ENCODE measurements around the gene KIAA1217. TPM values are rescaled to one million over a fixed set of nuclear protein-coding genes. Genes with fewer than 3 reads are reported as not detected.

Gene KIAA1217
- total and polyA plus RNA-seq, 2 donors from 2014 or later: 10.4 to 63.8 TPM

DNA sequence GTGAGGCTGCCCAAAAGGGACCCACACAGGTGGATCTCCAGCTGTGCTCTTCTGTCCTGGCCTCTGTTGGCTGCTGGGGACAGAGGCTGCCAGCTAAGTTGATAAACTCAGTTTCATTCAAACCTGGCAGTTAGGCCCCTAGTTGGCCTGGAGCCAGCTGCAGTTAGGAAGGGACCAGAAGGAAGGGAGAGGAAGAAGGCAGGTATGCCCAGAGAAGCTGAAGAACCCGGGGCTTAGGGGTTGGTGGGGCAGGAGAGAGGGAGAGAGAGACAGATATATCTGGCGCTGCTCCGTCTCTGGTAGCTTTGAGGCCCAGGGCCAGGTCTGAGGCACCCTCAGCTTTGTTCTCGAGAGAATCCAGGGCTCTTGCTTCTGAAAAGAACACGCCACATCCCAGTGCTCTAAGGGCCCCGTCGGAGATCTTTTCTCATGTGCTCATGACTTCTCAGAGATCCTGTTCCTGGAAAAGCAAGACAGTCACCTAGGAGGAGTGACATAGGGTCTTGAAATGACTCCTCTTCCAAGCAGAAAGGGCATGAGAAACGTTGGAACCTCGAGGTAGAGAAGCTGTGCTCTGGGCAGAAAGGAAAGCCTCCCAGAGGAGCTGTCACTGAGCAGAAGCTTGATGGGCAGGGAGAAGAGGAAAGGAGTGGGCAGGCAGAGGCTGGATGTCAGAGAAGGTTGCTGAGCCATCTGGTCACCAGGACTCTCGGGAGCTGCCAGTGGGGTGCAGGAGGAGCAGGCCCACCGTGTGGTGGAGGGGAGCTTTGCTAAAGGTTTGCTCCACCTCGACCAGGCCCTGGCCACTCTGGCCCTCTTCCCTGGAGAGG lies 361.1 kb downstream of the KIAA1217 start:
- H3K36me3 ChIP-seq (ENCODE audit: control insufficient read depth in 2 of 3, insufficient read depth in 3 of 3, low read length in 3 of 3): no peaks in the 10 kb centered on the region
- H3K9me3 ChIP-seq (ENCODE audit: control insufficient read depth in 2 of 3, insufficient read depth in 1 of 3, low read length in 3 of 3): no peaks in the 10 kb centered on the region
- no peak for DNase-seq
- H3K27me3 ChIP-seq (ENCODE audit: control insufficient read depth, insufficient read depth, low read length): no peaks in the 10 kb centered on the region
- no peak overlapping the region for H3K9ac ChIP-seq (ENCODE audit: low read length in 3 of 3)
- H3K27ac ChIP-seq (ENCODE audit: low read depth in 2 of 2, low read length in 2 of 2): no peak overlapping the region
- H3K4me3 ChIP-seq (ENCODE audit: low read length in 3 of 3): no peak overlapping the region
- H3K4me1 ChIP-seq (ENCODE audit: control insufficient read depth in 2 of 3, insufficient read depth in 2 of 3, low read depth in 1 of 3, low read length in 3 of 3): peaks cover 0 to 2% (median 0%) of the 10 kb centered on the region in 3 donors
- TF ChIP-seq, protein P1, sequence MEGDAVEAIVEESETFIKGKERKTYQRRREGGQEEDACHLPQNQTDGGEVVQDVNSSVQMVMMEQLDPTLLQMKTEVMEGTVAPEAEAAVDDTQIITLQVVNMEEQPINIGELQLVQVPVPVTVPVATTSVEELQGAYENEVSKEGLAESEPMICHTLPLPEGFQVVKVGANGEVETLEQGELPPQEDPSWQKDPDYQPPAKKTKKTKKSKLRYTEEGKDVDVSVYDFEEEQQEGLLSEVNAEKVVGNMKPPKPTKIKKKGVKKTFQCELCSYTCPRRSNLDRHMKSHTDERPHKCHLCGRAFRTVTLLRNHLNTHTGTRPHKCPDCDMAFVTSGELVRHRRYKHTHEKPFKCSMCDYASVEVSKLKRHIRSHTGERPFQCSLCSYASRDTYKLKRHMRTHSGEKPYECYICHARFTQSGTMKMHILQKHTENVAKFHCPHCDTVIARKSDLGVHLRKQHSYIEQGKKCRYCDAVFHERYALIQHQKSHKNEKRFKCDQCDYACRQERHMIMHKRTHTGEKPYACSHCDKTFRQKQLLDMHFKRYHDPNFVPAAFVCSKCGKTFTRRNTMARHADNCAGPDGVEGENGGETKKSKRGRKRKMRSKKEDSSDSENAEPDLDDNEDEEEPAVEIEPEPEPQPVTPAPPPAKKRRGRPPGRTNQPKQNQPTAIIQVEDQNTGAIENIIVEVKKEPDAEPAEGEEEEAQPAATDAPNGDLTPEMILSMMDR (IDR thresholded peaks at IDR 0.05; ENCODE audit: borderline replicate concordance, extremely low read depth, insufficient read depth): no peak
- intact Hi-C loops (cut with DNase I): no loop called here
- FAIRE-seq: no peak

DNA sequence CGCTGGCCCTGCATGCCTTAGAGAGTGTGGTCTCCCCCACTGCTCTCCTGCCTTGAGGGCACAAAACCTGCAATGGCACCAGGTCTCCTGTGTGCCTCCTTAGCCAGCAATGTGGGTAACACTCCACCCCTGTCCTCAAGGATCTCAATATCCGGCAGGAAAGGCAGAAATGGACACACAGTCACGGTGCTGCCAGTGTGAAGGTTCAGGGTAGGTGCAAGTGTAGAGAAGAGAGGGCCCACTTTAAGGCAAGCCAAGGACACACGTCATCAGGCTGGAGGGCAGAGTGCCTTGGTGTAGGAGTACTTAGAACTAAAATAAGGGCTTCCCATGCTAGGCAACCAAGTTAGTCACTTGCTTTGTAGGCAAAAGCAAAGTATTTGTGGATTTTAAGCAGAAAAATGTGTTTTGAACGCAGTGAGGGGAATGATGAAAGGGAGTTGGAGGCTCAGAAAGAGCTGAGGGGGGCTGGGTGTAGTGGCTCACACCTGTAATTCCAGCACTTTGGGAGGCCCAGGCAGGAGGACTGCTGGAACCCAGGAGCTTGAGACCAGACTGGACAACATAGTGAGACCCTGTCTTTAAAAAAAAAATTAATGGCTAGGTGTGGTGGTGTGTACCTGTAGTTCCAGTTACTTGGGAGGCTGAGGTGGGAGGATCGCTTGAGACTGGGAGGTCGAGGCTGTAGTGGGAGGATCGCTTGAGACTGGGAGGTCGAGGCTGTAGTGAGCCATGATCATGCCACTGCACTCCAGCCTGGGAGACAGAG lies 361.9 kb downstream of the KIAA1217 start:
- DNase-seq: no peak
- H3K27ac ChIP-seq (ENCODE audit: low read depth in 2 of 2, low read length in 2 of 2): no peak overlapping the region
- H3K27me3 ChIP-seq (ENCODE audit: control insufficient read depth, insufficient read depth, low read length): no peaks in the 10 kb centered on the region
- H3K4me3 ChIP-seq (ENCODE audit: low read length in 3 of 3): no peak overlapping the region
- intact Hi-C loops (cut with DNase I): no loop called here
- TF ChIP-seq, protein P1 (IDR thresholded peaks at IDR 0.05; ENCODE audit: borderline replicate concordance, extremely low read depth, insufficient read depth): no peak
- H3K4me1 ChIP-seq (ENCODE audit: control insufficient read depth in 2 of 3, insufficient read depth in 2 of 3, low read depth in 1 of 3, low read length in 3 of 3): peaks cover 0 to 2% (median 0%) of the 10 kb centered on the region in 3 donors
- H3K9ac ChIP-seq (ENCODE audit: low read length in 3 of 3): no peak overlapping the region
- FAIRE-seq: no peak
- H3K36me3 ChIP-seq (ENCODE audit: control insufficient read depth in 2 of 3, insufficient read depth in 3 of 3, low read length in 3 of 3): no peaks in the 10 kb centered on the region
- H3K9me3 ChIP-seq (ENCODE audit: control insufficient read depth in 2 of 3, insufficient read depth in 1 of 3, low read length in 3 of 3): no peaks in the 10 kb centered on the region

GRCh38 chr10:24571870-24572450 lies 363.0 kb downstream of the KIAA1217 start:
- no peak for DNase-seq
- no peak for FAIRE-seq
- Histone ChIP-seq H3K27me3 (ENCODE audit: control insufficient read depth, insufficient read depth, low read length) (no peaks in the 10 kb centered on the region), H3K9ac (ENCODE audit: low read length in 3 of 3) (no peak overlapping the region), H3K4me1 (ENCODE audit: control insufficient read depth in 2 of 3, insufficient read depth in 2 of 3, low read depth in 1 of 3, low read length in 3 of 3) (peaks cover 0 to 2% (median 0%) of the 10 kb centered on the region in 3 donors), H3K9me3 (ENCODE audit: control insufficient read depth in 2 of 3, insufficient read depth in 1 of 3, low read length in 3 of 3) (no peaks in the 10 kb centered on the region), H3K4me3 (ENCODE audit: low read length in 3 of 3) (no peak overlapping the region), H3K27ac (ENCODE audit: low read depth in 2 of 2, low read length in 2 of 2) (no peak overlapping the region), H3K36me3 (ENCODE audit: control insufficient read depth in 2 of 3, insufficient read depth in 3 of 3, low read length in 3 of 3) (no peaks in the 10 kb centered on the region)
- TF ChIP-seq, protein P1 (IDR thresholded peaks at IDR 0.05; ENCODE audit: borderline replicate concordance, extremely low read depth, insufficient read depth): no peak
- intact Hi-C loops (cut with DNase I): no loop called here

Data from kidney (tissue), 14 donors.